IMR-90 (cell line): ENCODE measurements around the gene FOXC1. TPM values are rescaled to one million over a fixed set of nuclear protein-coding genes. Genes with fewer than 3 reads are reported as not detected.
A peak's percentile ranks its signal among the peaks of the same experiment; 100 is the strongest.

Experiments
- ATAC-seq: fragments of 200-7000 bp; cut with Tn5 transposase; 2 replicates; pipeline ENCODE4 v1.9.1; 2020; ENCODE audit warnings: low read depth, mild to moderate bottlenecking, moderate library complexity
- BruUV-seq: library from RNA; stranded (reverse); fragments of 400-500 nt; replicated peaks from 2 replicates; lab custom pipeline; 2021; lab: Mats Ljungman, UMichigan
- CTCF ChIA-PET: fragments of 300-600 bp; formaldehyde crosslinking; extraction: SDS; loops from one replicate; lab custom pipeline; 2021; ENCODE audit warnings: antibody characterized with exemption; lab: Yijun Ruan, JAX
- POLR2A ChIA-PET: fragments of 300-600 bp; sonication (Branson Sonifier 250); formaldehyde crosslinking; loops from one replicate; lab custom pipeline; 2022; ENCODE audit warnings: antibody characterized with exemption; ENCODE audit not compliant: unreplicated experiment; lab: Charles Lee
- DNase-seq: peaks from one replicate; pipeline ENCODE4 v3.0.0; 2013
- H2AFZ ChIP-seq: replicated peaks from 2 replicates; pipeline ENCODE3; 2013; ENCODE audit warnings: low read length, mild to moderate bottlenecking; ENCODE audit not compliant: poor library complexity
- H2AK5ac ChIP-seq: 2 replicates; pipeline ENCODE4 v1.6.1; 2013; ENCODE audit warnings: low read depth, low read length, inconsistent platforms
- H2AK9ac ChIP-seq: replicated peaks from 2 replicates; pipeline ENCODE3; 2013; ENCODE audit warnings: mild to moderate bottlenecking, low read depth, low read length, moderate library complexity; ENCODE audit not compliant: poor library complexity
- H2BK120ac ChIP-seq: 2 replicates; pipeline ENCODE4 v1.6.1; 2013; ENCODE audit warnings: low read depth, low read length, inconsistent platforms
- H2BK15ac ChIP-seq: 3 replicates; pipeline ENCODE4 v1.6.1; 2013; ENCODE audit warnings: low read depth, low read length, inconsistent platforms
- H2BK20ac ChIP-seq: 2 replicates; pipeline ENCODE4 v1.6.1; 2013; ENCODE audit warnings: low read depth, mild to moderate bottlenecking, inconsistent platforms, low read length, moderate library complexity
- H2BK5ac ChIP-seq: 2 replicates; pipeline ENCODE4 v1.6.1; 2013; ENCODE audit warnings: mild to moderate bottlenecking, low read depth, low read length, inconsistent platforms; ENCODE audit not compliant: poor library complexity, severe bottlenecking
- H3K14ac ChIP-seq: replicated peaks from 2 replicates; pipeline ENCODE4 v1.6.1; 2013; ENCODE audit warnings: low read depth, low read length, inconsistent platforms
- H3K18ac ChIP-seq: 2 replicates; pipeline ENCODE4 v1.6.1; 2013; ENCODE audit warnings: low read depth, low read length, control low read depth
- H3K23ac ChIP-seq: 2 replicates; pipeline ENCODE4 v1.6.1; 2013; ENCODE audit warnings: low read depth, low read length, inconsistent platforms
- H3K27ac ChIP-seq: 2 replicates; pipeline ENCODE4 v1.5.1; 2013; ENCODE audit warnings: mild to moderate bottlenecking, control low read depth, low read length; ENCODE audit not compliant: insufficient read depth
- H3K27me3 ChIP-seq: 2 replicates; pipeline ENCODE4 v1.6.1; 2013; ENCODE audit warnings: low read length; ENCODE audit not compliant: control insufficient read depth, insufficient read depth
- H3K36me3 ChIP-seq: 2 replicates; pipeline ENCODE4 v1.6.1; 2013; ENCODE audit warnings: low read length, mixed read lengths; ENCODE audit not compliant: control insufficient read depth, insufficient read depth
- H3K4ac ChIP-seq: 2 replicates; pipeline ENCODE4 v1.6.1; 2013; ENCODE audit warnings: low read depth, low read length, inconsistent platforms
- H3K4me1 ChIP-seq: 2 replicates; pipeline ENCODE4 v1.6.1; 2013; ENCODE audit warnings: low read length, mixed read lengths; ENCODE audit not compliant: control insufficient read depth, insufficient read depth
- H3K4me2 ChIP-seq: 2 replicates; pipeline ENCODE4 v1.6.1; 2013; ENCODE audit warnings: low read depth, mild to moderate bottlenecking, control low read depth, low read length, moderate library complexity
- H3K4me3 ChIP-seq: 2 replicates; pipeline ENCODE4 v1.5.1; 2013; ENCODE audit warnings: low read depth, mild to moderate bottlenecking, control low read depth, low read length, moderate library complexity; ENCODE audit not compliant: insufficient read depth
- H3K56ac ChIP-seq: 2 replicates; pipeline ENCODE4 v1.6.1; 2013; ENCODE audit warnings: low read length, inconsistent platforms; ENCODE audit not compliant: insufficient read depth; ENCODE audit errors: extremely low read depth
- H3K79me1 ChIP-seq, 2 experiments: 2 replicates each; pipeline ENCODE4 v1.6.1; 2013; ENCODE audit warnings: low read length in 2 of 2, inconsistent platforms in 1 of 2, low read depth in 1 of 2
- H3K9ac ChIP-seq: 2 replicates; pipeline ENCODE4 v1.6.1; 2013; ENCODE audit warnings: low read depth, low read length, control low read depth
- H3K9me1 ChIP-seq: 2 replicates; pipeline ENCODE4 v1.6.1; 2013; ENCODE audit warnings: low read length, inconsistent platforms; ENCODE audit not compliant: insufficient read depth
- H3K9me3 ChIP-seq: 2 replicates; pipeline ENCODE4 v1.6.1; 2013; ENCODE audit warnings: low read length; ENCODE audit not compliant: control insufficient read depth, insufficient read depth
- H4K20me1 ChIP-seq: 2 replicates; pipeline ENCODE4 v1.6.1; 2013; ENCODE audit warnings: low read length, inconsistent platforms; ENCODE audit not compliant: insufficient read depth
- H4K5ac ChIP-seq: 2 replicates; pipeline ENCODE4 v1.6.1; 2013; ENCODE audit warnings: mild to moderate bottlenecking, low read depth, low read length, control low read depth
- H4K8ac ChIP-seq, 2 experiments: 2 replicates each; pipeline ENCODE4 v1.6.1; 2013; ENCODE audit warnings: low read depth in 2 of 2, low read length in 2 of 2, control low read depth in 1 of 2, inconsistent platforms in 1 of 2
- H4K91ac ChIP-seq: 2 replicates; pipeline ENCODE4 v1.6.1; 2013; ENCODE audit warnings: low read depth, low read length, inconsistent platforms; ENCODE audit not compliant: insufficient read depth
- CTCF ChIP-seq: conservative IDR thresholded peaks from 2 replicates; pipeline ENCODE4 v1.5.1; 2012; ENCODE audit warnings: mild to moderate bottlenecking, low read depth, low read length, improper control_type of control experiment
- FOS ChIP-seq: fragments of 150-350 bp; IDR thresholded peaks from 2 replicates; pipeline ENCODE4 v1.6.1; 2016; ENCODE audit warnings: low read depth, low read length
- MAZ ChIP-seq: IDR thresholded peaks from 2 replicates; pipeline ENCODE4 v1.6.1; 2012; ENCODE audit warnings: low read depth, mild to moderate bottlenecking, low read length, improper control_type of control experiment, moderate library complexity, borderline replicate concordance
- MXI1 ChIP-seq: IDR thresholded peaks from 2 replicates; pipeline ENCODE4 v1.6.1; 2012; ENCODE audit warnings: low read depth, mild to moderate bottlenecking, low read length, moderate library complexity, borderline replicate concordance
- RFX5 ChIP-seq: IDR thresholded peaks from 2 replicates; pipeline ENCODE4 v1.8.0; 2012; ENCODE audit warnings: low read depth, mild to moderate bottlenecking, low read length, moderate library complexity
- WGBS, 2 experiments: methylation state at CpG; one replicate each; pipeline versions ENCODE4 v1.1.5 to v1.1.7; 2013; ENCODE audit warnings: missing lambda C conversion rate in 2 of 2; ENCODE audit not compliant: insufficient read length in 1 of 2; ENCODE audit errors: extremely low coverage in 2 of 2; 5-methylcytosine and 5-hydroxymethylcytosine counted together
- dilution Hi-C: fragments of 300-500 bp; cut with HindIII; formaldehyde crosslinking; loops from one replicate; pipeline ENCODE4 v1.14.3; 2018; ENCODE audit warnings: low sequenced_read_pairs; ENCODE audit not compliant: unreplicated experiment
- in situ Hi-C: fragments of 300-500 bp; cut with MboI; formaldehyde crosslinking; loops from 3 replicates; pipeline ENCODE4 v1.14.3; 2019; ENCODE audit warnings: low sequenced_read_pairs, inconsistent platforms, mixed read lengths
- intact Hi-C: fragments of 100-400 bp; cut with micrococcal nuclease; formaldehyde crosslinking; loops from 2 replicates; pipeline ENCODE4 v1.10.0; 2022
- polyA plus RNA-seq, 3 experiments: library from polyadenylated mRNA; depleted of rRNA; stranded (reverse); fragments of >200 nt; gene quantifications; 2 replicates each; pipeline ENCODE4 v1.2.3, GENCODE V29; 2012; ENCODE audit warnings: low replicate concordance in 1 of 3
- total RNA-seq: library from RNA; depleted of rRNA; stranded (reverse); fragments of >200 nt; gene quantifications from 2 replicates; pipeline ENCODE4 v1.2.3, GENCODE V29; 2012
- TF ChIP-seq, protein P1 (sequence below): fragments of 150-350 bp; IDR thresholded peaks from 2 replicates; pipeline ENCODE4 v1.6.1; 2017; ENCODE audit warnings: mild to moderate bottlenecking, antibody characterized with exemption, low read length, low read depth

The FOXC1 gene
- total and polyA plus RNA-seq, 2 of the 4 experiments (the other 2 are of a cell fraction): 1.3 to 4.0 TPM

GRCh38 chr6:1610497-1611321 is 994 bp downstream of the FOXC1 start:
- Histone ChIP-seq H3K36me3 (peaks cover 9% of the 10 kb centered on the region), H2AK5ac (peak overlapping the region; percentile 68; the same call in 1 of the 2 replicates), H2BK5ac (peak overlapping the region; percentile 85), H2AFZ (peak overlapping the region; percentile 91), H3K9ac (peak overlapping the region; percentile 98), H2AK9ac (peak overlapping the region; percentile 77), H4K91ac (peak overlapping the region; percentile 59), H3K18ac (peak overlapping the region; percentile 90), H3K56ac (peak overlapping the region; percentile 32; the same call in 1 of the 2 replicates), H2BK15ac (peak overlapping the region; percentile 78; the same call in 1 of the 3 replicates), H3K23ac (peak overlapping the region; percentile 94), H2BK20ac (no peak overlapping the region), H3K79me1 (peaks cover 0 to 11% of the 10 kb centered on the region in 2 experiments), H3K4me1 (peaks cover 4% of the 10 kb centered on the region), H4K8ac (peak overlapping the region; percentile 27 to 96; a peak in 3 of 4 replicates), H3K9me1 (no peaks in the 10 kb centered on the region), H4K20me1 (peaks cover 11% of the 10 kb centered on the region), H3K4ac (peak overlapping the region; percentile 95), H2BK120ac (peak overlapping the region; percentile 86), H3K27me3 (peaks cover 21% of the 10 kb centered on the region), H3K4me2 (peak overlapping the region; percentile 81), H3K4me3 (peak overlapping the region; percentile 85), H3K9me3 (peaks cover 7% of the 10 kb centered on the region; the same call in 1 of the 2 replicates), H4K5ac (peak overlapping the region; percentile 57), H3K14ac (peak overlapping the region; percentile 95), H3K27ac (peak overlapping the region; percentile 99)
- in situ Hi-C loops: no loop called here
- intact Hi-C loops: loop anchor here (2.0 to 10.0 kb wide), 6 partner anchors 52 to 424 kb away; no protein-coding TSS in a partner anchor
- ChIA-PET POLR2A (interaction anchor here (0.6 kb wide), 3 partner anchors 38 to 377 kb away, joined by 3 to 6 read pairs (median 4); no protein-coding TSS in a partner anchor), CTCF (interaction anchor here (0.6 to 2.3 kb wide), 7 partner anchors 13 to 585 kb away, joined by 3 to 8 read pairs (median 4); no protein-coding TSS in a partner anchor)
- BruUV-seq: no TSS peak
- TF ChIP-seq RFX5 (no peak), MXI1 (peak; percentile 51; the same call in 1 of the 2 replicates), FOS (no peak), MAZ (0 out of 2 replicates have a peak, but pooled peaks have one; percentile 23), CTCF (no peak)
- TF ChIP-seq, protein P1, sequence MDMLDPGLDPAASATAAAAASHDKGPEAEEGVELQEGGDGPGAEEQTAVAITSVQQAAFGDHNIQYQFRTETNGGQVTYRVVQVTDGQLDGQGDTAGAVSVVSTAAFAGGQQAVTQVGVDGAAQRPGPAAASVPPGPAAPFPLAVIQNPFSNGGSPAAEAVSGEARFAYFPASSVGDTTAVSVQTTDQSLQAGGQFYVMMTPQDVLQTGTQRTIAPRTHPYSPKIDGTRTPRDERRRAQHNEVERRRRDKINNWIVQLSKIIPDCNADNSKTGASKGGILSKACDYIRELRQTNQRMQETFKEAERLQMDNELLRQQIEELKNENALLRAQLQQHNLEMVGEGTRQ: no peak
- DNase-seq (peak; percentile 29), ATAC-seq (peak; percentile 5; the same call in 1 of the 2 replicates)
- dilution Hi-C loops: no loop called here
- 3% methylated on average over 30 of the region's 101 CpGs; no CpG with 5 or more reads in 1 of the 2 experiments for WGBS, 2 experiments
